HG03280 (cell line): Measurements from ENCODE around the gene SLC9A9.
A peak's percentile ranks its signal among the peaks of the same experiment; 100 is the strongest.

Experiments
- ATAC-seq: cut with Tn5 transposase; IDR thresholded peaks from one replicate; pipeline ENCODE4 v1.9.1; 2021; ENCODE audit warnings: mild to moderate bottlenecking, moderate library complexity; ENCODE audit not compliant: unreplicated experiment

The SLC9A9 gene

GRCh38 chr3:143652118-143652517 lies 196.2 kb downstream of the SLC9A9 start:
- no peak for ATAC-seq

- ATAC-seq, result no peak
These were observed 197.4 kb downstream of the SLC9A9 start for GRCh38 chr3:143650827-143651226.

- ATAC-seq, result no peak
These were observed 198.1 kb downstream of the SLC9A9 start for GRCh38 chr3:143650120-143650519.

- no peak for ATAC-seq
These were observed 199.6 kb downstream of the SLC9A9 start for GRCh38 chr3:143648708-143649107.

- ATAC-seq, result no peak
These were observed 200.1 kb downstream of the SLC9A9 start for GRCh38 chr3:143648218-143648617.

GRCh38 chr3:143644370-143645089 lies 203.7 kb downstream of the SLC9A9 start:
- no peak for ATAC-seq

GRCh38 chr3:143643905-143644304 lies 204.4 kb downstream of the SLC9A9 start:
- no peak for ATAC-seq

GRCh38 chr3:143640774-143641173 lies 207.5 kb downstream of the SLC9A9 start:
- no peak for ATAC-seq

DNA sequence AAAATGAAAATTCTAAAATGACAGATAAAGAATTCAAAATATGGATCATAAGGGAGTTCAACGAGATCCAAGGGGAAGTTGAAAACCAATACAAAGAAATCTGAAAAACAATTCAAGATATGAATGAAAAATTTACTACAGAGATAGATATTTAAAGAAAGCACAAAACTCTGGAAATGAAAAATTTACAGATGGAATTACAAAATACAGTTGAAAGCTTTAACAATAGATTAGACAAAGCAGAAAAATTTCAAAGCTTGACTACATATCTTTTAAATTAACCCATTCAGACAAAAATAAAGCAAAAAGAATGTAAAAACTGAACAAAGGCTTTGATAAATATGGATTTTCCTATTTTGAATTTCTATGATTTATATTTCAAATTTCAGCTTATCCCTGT lies 211.1 kb downstream of the SLC9A9 start:
- no peak for ATAC-seq

- no peak for ATAC-seq
These were observed 213.3 kb downstream of the SLC9A9 start for GRCh38 chr3:143634991-143635390.

DNA sequence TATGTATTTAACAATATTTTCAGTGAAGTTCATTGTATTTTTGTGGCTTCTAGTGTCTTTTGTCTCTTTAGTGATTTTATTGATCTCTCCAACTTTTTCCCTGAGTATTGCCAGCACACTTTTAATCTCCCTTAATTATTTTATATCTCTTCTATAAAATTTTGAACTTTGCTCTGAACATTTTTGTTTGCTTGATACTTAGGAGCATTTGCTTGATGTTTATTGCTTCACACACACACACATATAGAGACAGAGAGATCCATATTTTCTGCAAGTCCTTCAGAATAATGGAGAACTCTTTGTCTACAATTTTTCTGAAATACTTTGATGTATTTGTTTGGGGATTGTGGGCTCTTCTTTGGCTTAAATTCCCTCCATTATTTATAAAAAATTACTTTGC lies 213.8 kb downstream of the SLC9A9 start:
- ATAC-seq, result no peak

GRCh38 chr3:143633816-143634215 lies 214.5 kb downstream of the SLC9A9 start:
- no peak for ATAC-seq

GRCh38 chr3:143629726-143630125 lies 218.5 kb downstream of the SLC9A9 start:
- no peak for ATAC-seq

DNA sequence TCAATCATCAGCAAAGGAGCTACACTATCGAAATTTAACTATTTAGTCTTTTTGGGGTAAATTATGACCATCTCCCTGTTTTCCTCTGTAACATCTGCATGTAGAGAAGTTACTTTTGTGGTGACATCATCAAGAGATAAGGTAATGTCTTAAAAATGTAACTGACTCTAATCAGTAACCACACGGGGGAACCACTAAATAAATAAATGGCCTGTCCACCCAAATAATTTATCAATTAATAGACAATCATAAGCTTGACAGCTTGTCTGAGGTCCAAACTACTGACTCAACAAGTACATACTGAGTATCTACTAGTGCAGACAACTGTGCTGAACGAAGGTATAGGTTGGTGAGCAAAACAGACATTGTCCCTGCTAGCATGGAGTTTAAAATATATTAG lies 219.3 kb downstream of the SLC9A9 start:
- ATAC-seq, result no peak

DNA sequence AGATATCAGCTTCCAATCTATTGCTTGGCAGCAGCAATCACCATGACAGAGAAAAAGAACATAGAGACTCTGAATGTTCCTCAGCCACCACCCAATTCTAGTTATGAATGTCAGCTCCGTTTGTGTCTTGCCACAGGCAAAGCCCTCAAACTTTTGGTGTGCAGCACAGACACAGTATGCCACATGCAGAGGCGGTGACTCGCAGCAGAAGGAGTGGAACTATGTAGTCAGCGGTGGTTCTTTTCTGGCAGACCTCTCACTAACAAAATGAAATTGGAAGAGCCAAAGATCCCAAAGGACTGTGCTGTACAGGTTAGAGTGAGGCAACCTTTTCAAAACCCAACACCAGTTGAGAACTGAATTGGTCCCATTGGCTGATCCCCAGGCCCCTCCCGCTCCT lies 220.9 kb downstream of the SLC9A9 start:
- ATAC-seq, result no peak

DNA sequence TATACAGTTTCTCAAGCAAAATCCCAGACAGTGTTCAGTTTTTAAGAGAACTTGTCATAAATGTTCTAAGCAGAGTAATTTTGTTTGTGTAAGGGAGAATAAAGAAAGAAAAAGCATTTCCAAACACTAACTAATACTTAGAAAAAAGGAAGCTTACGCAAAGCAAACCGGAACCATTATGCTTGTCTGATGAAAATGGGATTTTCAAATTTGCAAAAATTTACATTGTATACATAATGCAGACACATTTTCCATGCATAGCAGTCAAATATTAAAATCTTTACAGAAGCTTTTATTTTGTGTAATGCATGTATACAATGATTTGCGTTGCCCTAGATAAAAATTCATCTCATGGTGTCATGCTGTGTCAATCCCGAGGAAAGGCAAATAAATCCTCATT lies 229.0 kb downstream of the SLC9A9 start:
- ATAC-seq, result no peak

GRCh38 chr3:143617050-143617449 lies 231.2 kb downstream of the SLC9A9 start:
- no peak for ATAC-seq

- no peak for ATAC-seq
These were observed 235.0 kb downstream of the SLC9A9 start for GRCh38 chr3:143613226-143613625.

- no peak for ATAC-seq
These were observed 235.7 kb downstream of the SLC9A9 start for GRCh38 chr3:143612541-143612940.

DNA sequence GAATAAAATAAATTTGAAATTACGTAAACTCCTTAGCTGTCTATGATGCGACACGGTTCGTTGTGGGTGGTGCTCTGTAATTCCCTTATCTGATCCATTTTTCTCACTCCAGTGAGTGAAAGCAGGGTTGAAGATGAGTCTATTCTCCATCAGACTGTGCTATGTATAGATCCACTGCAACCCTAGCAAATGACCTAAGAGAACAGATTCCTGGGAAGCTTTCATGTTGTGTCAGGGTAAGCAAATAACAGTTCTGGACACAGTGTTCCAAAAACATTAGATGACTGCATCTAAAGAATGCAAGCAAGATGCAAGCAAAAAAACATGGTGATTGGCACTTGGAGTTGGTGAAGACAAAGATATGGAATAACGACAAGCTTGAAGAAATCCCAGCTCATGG lies 239.3 kb downstream of the SLC9A9 start:
- no peak for ATAC-seq

- peak; percentile 37 for ATAC-seq
These were observed 242.9 kb downstream of the SLC9A9 start for GRCh38 chr3:143605233-143605950.

GRCh38 chr3:143604402-143605185 lies 243.7 kb downstream of the SLC9A9 start:
- peak; percentile 80 for ATAC-seq
